Naive B cell (primary cell): ENCODE data around the gene GNS. TPM values are rescaled to one million over a fixed set of nuclear protein-coding genes. Genes with fewer than 3 reads are reported as not detected.

Source experiments
- ATAC-seq, 2 donors: fragments of 150-1000 bp; cut with Tn5 transposase; 2 replicates each; pipeline ENCODE4 v1.10.0; 2021; ENCODE audit warnings: low read depth in 2 of 2, mild to moderate bottlenecking in 2 of 2, moderate library complexity in 2 of 2
- DNase-seq: peaks from one replicate; pipeline ENCODE4 v3.0.0; 2022
- H3K27ac Mint-ChIP-seq, 6 donors: one replicate each; pipeline ENCODE4 v1.8.0; 2020 to 2022; ENCODE audit warnings: mild to moderate bottlenecking in 6 of 6, mixed read lengths in 6 of 6, moderate library complexity in 5 of 6, inconsistent platforms in 2 of 6
- H3K27me3 Mint-ChIP-seq, 3 donors: one replicate each; pipeline ENCODE4 v1.8.0; 2021 to 2022; ENCODE audit warnings: mixed read lengths in 3 of 3, mild to moderate bottlenecking in 1 of 3
- H3K36me3 Mint-ChIP-seq, 2 donors: one replicate each; pipeline ENCODE4 v1.8.0; 2020 to 2022; ENCODE audit warnings: mixed read lengths in 2 of 2, inconsistent platforms in 1 of 2, mild to moderate bottlenecking in 1 of 2
- H3K4me1 Mint-ChIP-seq, 3 donors: one replicate each; pipeline ENCODE4 v1.8.0; 2020 to 2022; ENCODE audit warnings: mixed read lengths in 3 of 3, inconsistent platforms in 1 of 3, mild to moderate bottlenecking in 1 of 3, moderate library complexity in 1 of 3
- H3K4me3 Mint-ChIP-seq, 8 donors: one replicate each; pipeline ENCODE4 v1.8.0; 2020 to 2022; ENCODE audit warnings: mild to moderate bottlenecking in 8 of 8, mixed read lengths in 8 of 8, moderate library complexity in 8 of 8, inconsistent platforms in 2 of 8
- H3K9me3 Mint-ChIP-seq, 7 donors: one replicate each; pipeline ENCODE4 v1.8.0; 2020 to 2022; ENCODE audit warnings: mixed read lengths in 7 of 7, mild to moderate bottlenecking in 5 of 7, inconsistent platforms in 2 of 7, moderate library complexity in 1 of 7
- polyA plus RNA-seq, 6 donors: library from polyadenylated mRNA; unstranded; fragments of 300-500 nt; fragmentation: Illumina TruSeq; gene quantifications; one replicate each; pipeline ENCODE4 v1.2.3, GENCODE V29; 2021; ENCODE audit warnings: low read depth in 6 of 6

Gene GNS
- polyA plus RNA-seq, 6 donors from 2014 or later: 22.9 to 41.5 (median 27.7) TPM

GRCh38 chr12:64681200-64682052 lies 77.8 kb downstream of the GNS start:
- Mint-ChIP-seq H3K4me3 (peak overlapping the region in 6 of 8 donors; percentile 10 to 79 (median 50)), H3K4me1 (peaks cover 47 to 86% (median 60%) of the 10 kb centered on the region in 3 donors), H3K36me3 (peaks cover 0 to 9% of the 10 kb centered on the region in 2 donors), H3K27me3 (no peaks in the 10 kb centered on the region), H3K27ac (peak overlapping the region; percentile 46 to 97 (median 76)), H3K9me3 (no peaks in the 10 kb centered on the region)
- DNase-seq (no peak), ATAC-seq (peak; percentile 15 to 29)

GRCh38 chr12:64680235-64680634 lies 79.0 kb downstream of the GNS start:
- Mint-ChIP-seq H3K36me3 (peaks cover 0 to under 1% of the 10 kb centered on the region in 2 donors), H3K4me3 (peak overlapping the region in 5 of 8 donors; percentile 26 to 79 (median 46)), H3K27ac (peak overlapping the region in 4 of 6 donors; percentile 46 to 89 (median 82)), H3K27me3 (no peaks in the 10 kb centered on the region), H3K4me1 (peaks cover 54 to 92% (median 72%) of the 10 kb centered on the region in 3 donors), H3K9me3 (no peaks in the 10 kb centered on the region)
- DNase-seq (no peak), ATAC-seq (no peak)

GRCh38 chr12:64679487-64680001 lies 79.7 kb downstream of the GNS start:
- Mint-ChIP-seq H3K27ac (peak overlapping the region; percentile 46 to 89 (median 86)), H3K27me3 (no peaks in the 10 kb centered on the region), H3K4me3 (peak overlapping the region in 6 of 8 donors; percentile 17 to 77 (median 48)), H3K36me3 (no peaks in the 10 kb centered on the region), H3K4me1 (peaks cover 56 to 94% (median 75%) of the 10 kb centered on the region in 3 donors), H3K9me3 (peaks cover 0 to under 1% (median 0%) of the 10 kb centered on the region in 7 donors)
- DNase-seq (peak; percentile 13), ATAC-seq (peak; percentile 68 to 69)

GRCh38 chr12:64678835-64679234 lies 80.4 kb downstream of the GNS start:
- no peak for ATAC-seq
- no peak for DNase-seq
- Mint-ChIP-seq H3K9me3 (peaks cover 0 to 3% (median 0%) of the 10 kb centered on the region in 7 donors), H3K4me1 (peaks cover 62 to 94% (median 80%) of the 10 kb centered on the region in 3 donors), H3K27me3 (no peaks in the 10 kb centered on the region), H3K27ac (peak overlapping the region in 2 of 6 donors; percentile 46 to 89), H3K4me3 (no peak overlapping the region), H3K36me3 (no peaks in the 10 kb centered on the region)

GRCh38 chr12:64678248-64678647 lies 81.0 kb downstream of the GNS start:
- H3K4me1 Mint-ChIP-seq: peaks cover 61 to 94% (median 80%) of the 10 kb centered on the region in 3 donors
- ATAC-seq (peak; percentile 29 to 32), DNase-seq (no peak)
- H3K27me3 Mint-ChIP-seq: no peaks in the 10 kb centered on the region
- H3K27ac Mint-ChIP-seq: peak overlapping the region in 3 of 6 donors; percentile 14 to 76 (median 43)
- H3K4me3 Mint-ChIP-seq: peak overlapping the region in 3 of 8 donors; percentile 12 to 35 (median 12)
- H3K36me3 Mint-ChIP-seq: no peaks in the 10 kb centered on the region
- H3K9me3 Mint-ChIP-seq: peaks cover 0 to 3% (median 0%) of the 10 kb centered on the region in 7 donors

- peaks cover 0 to 3% (median 0%) of the 10 kb centered on the region in 7 donors for H3K9me3 Mint-ChIP-seq
- H3K27me3 Mint-ChIP-seq: no peaks in the 10 kb centered on the region
- H3K36me3 Mint-ChIP-seq: no peaks in the 10 kb centered on the region
- H3K27ac Mint-ChIP-seq: peak overlapping the region in 4 of 6 donors; percentile 30 to 79 (median 64)
- peaks cover 59 to 91% (median 80%) of the 10 kb centered on the region in 3 donors for H3K4me1 Mint-ChIP-seq
- peak overlapping the region in 5 of 8 donors; percentile 8 to 73 (median 43) for H3K4me3 Mint-ChIP-seq
- ATAC-seq (no peak), DNase-seq (no peak)
These were observed 83.4 kb downstream of the GNS start for GRCh38 chr12:64675795-64676194.

GRCh38 chr12:64674367-64674922 lies 84.8 kb downstream of the GNS start:
- DNase-seq (no peak), ATAC-seq (no peak)
- no peaks in the 10 kb centered on the region for H3K27me3 Mint-ChIP-seq
- peak overlapping the region in 5 of 6 donors; percentile 52 to 96 (median 94) for H3K27ac Mint-ChIP-seq
- H3K9me3 Mint-ChIP-seq: peaks cover 0 to 3% (median 0%) of the 10 kb centered on the region in 7 donors
- H3K4me1 Mint-ChIP-seq: peaks cover 63 to 91% (median 81%) of the 10 kb centered on the region in 3 donors
- peak overlapping the region in 7 of 8 donors; percentile 20 to 83 (median 70) for H3K4me3 Mint-ChIP-seq
- H3K36me3 Mint-ChIP-seq: no peaks in the 10 kb centered on the region

- no peaks in the 10 kb centered on the region for H3K36me3 Mint-ChIP-seq
- H3K9me3 Mint-ChIP-seq: peaks cover 0 to 3% (median 0%) of the 10 kb centered on the region in 7 donors
- ATAC-seq: no peak
- peak overlapping the region in 6 of 8 donors; percentile 60 to 74 (median 64) for H3K4me3 Mint-ChIP-seq
- peak overlapping the region; percentile 42 to 95 (median 92) for H3K27ac Mint-ChIP-seq
- no peaks in the 10 kb centered on the region for H3K27me3 Mint-ChIP-seq
- no peak for DNase-seq
- peaks cover 70 to 93% (median 88%) of the 10 kb centered on the region in 3 donors for H3K4me1 Mint-ChIP-seq
These were observed 85.6 kb downstream of the GNS start for GRCh38 chr12:64673490-64674169.

GRCh38 chr12:64672925-64673409 lies 86.2 kb downstream of the GNS start:
- H3K27ac Mint-ChIP-seq: peak overlapping the region; percentile 77 to 95 (median 90)
- H3K36me3 Mint-ChIP-seq: no peaks in the 10 kb centered on the region
- H3K9me3 Mint-ChIP-seq: peaks cover 0 to 3% (median 0%) of the 10 kb centered on the region in 7 donors
- no peak for DNase-seq
- H3K4me3 Mint-ChIP-seq: peak overlapping the region in 7 of 8 donors; percentile 51 to 74 (median 60)
- no peak for ATAC-seq
- no peaks in the 10 kb centered on the region for H3K27me3 Mint-ChIP-seq
- H3K4me1 Mint-ChIP-seq: peaks cover 70 to 94% (median 91%) of the 10 kb centered on the region in 3 donors

- no peaks in the 10 kb centered on the region for H3K27me3 Mint-ChIP-seq
- ATAC-seq (no peak), DNase-seq (no peak)
- H3K27ac Mint-ChIP-seq: peak overlapping the region; percentile 88 to 95 (median 90)
- H3K36me3 Mint-ChIP-seq: no peaks in the 10 kb centered on the region
- peaks cover 0 to 3% (median 0%) of the 10 kb centered on the region in 7 donors for H3K9me3 Mint-ChIP-seq
- peaks cover 72 to 94% (median 91%) of the 10 kb centered on the region in 3 donors for H3K4me1 Mint-ChIP-seq
- H3K4me3 Mint-ChIP-seq: peak overlapping the region in 5 of 8 donors; percentile 12 to 77 (median 16)
These were observed 87.5 kb downstream of the GNS start for GRCh38 chr12:64671681-64672080.

GRCh38 chr12:64670919-64671639 lies 88.1 kb downstream of the GNS start:
- H3K27me3 Mint-ChIP-seq: no peaks in the 10 kb centered on the region
- peaks cover 78 to 96% (median 91%) of the 10 kb centered on the region in 3 donors for H3K4me1 Mint-ChIP-seq
- ATAC-seq (no peak), DNase-seq (no peak)
- H3K9me3 Mint-ChIP-seq: peaks cover 0 to 3% (median 0%) of the 10 kb centered on the region in 7 donors
- peak overlapping the region in 7 of 8 donors; percentile 12 to 94 (median 76) for H3K4me3 Mint-ChIP-seq
- H3K36me3 Mint-ChIP-seq: no peaks in the 10 kb centered on the region
- peak overlapping the region; percentile 88 to 98 (median 92) for H3K27ac Mint-ChIP-seq

GRCh38 chr12:64670019-64670418 lies 89.2 kb downstream of the GNS start:
- Mint-ChIP-seq H3K27ac (peak overlapping the region; percentile 88 to 98 (median 93)), H3K36me3 (no peaks in the 10 kb centered on the region), H3K4me1 (peaks cover 77 to 96% (median 90%) of the 10 kb centered on the region in 3 donors), H3K4me3 (peak overlapping the region; percentile 77 to 95 (median 92)), H3K27me3 (no peaks in the 10 kb centered on the region), H3K9me3 (peaks cover 0 to 3% (median 0%) of the 10 kb centered on the region in 7 donors)
- DNase-seq (no peak), ATAC-seq (no peak)
